AG08395 (cell line): ENCODE measurements around the gene CASR.

ENCODE experiments used
- DNase-seq: peaks from one replicate; pipeline ENCODE4 v3.0.0; 2012; ENCODE audit warnings: mixed read lengths, low spot score

The CASR gene

DNA sequence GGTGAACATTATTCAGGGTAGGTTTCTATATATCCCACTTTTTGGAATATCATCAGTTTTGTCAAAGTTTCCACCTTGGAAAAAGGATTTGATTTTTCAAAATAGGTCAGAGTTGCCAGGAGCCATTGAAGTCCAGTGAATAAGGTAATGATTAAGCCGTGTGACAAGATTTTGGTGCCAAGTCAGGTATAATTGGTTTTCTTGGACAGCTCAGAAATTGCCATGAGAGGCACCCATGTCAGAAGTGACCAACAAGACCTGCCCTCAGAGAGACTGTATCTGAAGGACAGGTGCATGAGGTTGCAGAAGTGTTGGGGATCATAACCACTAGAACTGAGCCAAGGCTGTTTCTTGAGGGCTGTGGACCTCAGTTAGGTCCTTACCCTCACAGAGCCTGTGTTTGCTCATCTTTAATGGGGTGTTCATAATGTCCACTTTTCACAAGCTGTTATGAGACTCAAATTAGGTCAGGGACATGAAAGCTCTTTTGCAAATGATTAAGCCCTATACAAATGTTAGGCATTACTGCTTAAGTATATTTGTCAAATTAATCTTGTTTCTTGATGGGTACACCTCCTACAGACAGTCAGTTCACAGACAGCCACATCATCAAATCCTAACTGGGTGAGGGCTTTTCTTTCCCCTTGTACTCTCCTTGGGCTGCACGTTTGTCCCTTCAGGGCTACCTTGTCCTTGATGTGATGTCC is 32.3 kb downstream of the CASR start:
- no peak for DNase-seq

- DNase-seq = no peak
Observed at GRCh38 chr3:122217901-122218300, 34.4 kb downstream of the CASR start.

DNA sequence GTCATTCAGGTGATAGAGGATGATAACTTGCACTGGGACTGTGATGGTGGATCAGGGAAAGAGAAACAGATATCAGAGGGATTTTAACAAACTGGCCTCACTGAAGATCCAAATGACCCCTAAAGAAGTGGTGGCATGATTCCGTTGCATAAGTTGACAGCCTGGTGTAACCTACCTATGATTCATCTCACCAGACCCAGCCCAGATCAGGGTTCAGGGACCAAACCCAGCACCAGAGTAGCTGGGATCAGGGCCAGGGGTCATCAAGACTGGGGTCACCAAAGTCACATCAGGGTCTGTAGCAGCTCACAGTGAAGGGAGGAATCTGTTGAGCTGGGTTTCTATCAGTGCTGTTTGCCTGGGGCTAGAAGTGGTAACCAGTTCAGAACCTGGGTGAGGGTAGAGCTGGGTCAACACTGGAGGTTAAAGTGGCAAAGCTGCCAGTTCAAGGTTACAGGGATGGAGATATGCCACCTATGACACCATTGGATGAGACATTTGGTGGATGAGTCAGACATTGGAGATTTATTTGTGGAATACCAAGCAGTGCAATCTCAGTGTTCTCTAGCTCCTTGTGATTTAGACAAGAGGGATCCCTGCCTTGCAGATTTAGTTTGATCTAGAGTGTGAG is 35.9 kb downstream of the CASR start:
- no peak for DNase-seq

- no peak for DNase-seq
Observed at GRCh38 chr3:122227036-122227781, 43.7 kb downstream of the CASR start.

GRCh38 chr3:122230174-122230573 is 46.7 kb downstream of the CASR start:
- no peak for DNase-seq

DNA sequence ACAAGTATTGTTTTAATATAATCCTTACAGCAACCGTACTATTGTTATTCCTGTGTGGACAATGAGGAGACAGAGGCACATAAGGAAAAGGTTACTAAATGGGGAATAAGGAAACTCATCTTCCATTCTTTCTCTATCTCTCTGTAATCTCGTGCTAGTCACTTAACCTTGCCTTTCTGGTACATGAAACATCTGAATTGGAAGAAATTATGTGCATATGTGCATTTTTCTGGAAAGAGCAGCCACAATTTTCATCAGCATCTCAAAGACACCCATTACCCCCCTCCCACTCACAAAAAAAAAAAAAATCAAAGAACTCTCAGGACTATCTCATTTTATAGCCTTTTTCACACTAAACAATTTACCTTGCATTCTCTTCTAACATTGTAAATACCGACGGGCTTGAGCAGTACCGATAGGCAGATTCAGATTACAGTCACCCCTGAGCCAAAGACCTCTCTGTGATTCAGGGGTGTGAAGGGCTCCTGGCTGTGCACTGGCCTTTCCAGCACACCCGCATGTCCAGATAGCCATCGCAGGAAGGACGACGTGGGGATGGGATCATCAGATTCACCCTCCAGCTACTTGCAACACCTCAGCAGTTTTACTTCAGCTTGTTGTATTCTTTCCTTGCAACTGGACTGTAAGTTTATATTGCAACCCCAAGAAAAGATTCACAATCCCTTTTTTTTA is 48.1 kb downstream of the CASR start:
- DNase-seq = no peak

DNA sequence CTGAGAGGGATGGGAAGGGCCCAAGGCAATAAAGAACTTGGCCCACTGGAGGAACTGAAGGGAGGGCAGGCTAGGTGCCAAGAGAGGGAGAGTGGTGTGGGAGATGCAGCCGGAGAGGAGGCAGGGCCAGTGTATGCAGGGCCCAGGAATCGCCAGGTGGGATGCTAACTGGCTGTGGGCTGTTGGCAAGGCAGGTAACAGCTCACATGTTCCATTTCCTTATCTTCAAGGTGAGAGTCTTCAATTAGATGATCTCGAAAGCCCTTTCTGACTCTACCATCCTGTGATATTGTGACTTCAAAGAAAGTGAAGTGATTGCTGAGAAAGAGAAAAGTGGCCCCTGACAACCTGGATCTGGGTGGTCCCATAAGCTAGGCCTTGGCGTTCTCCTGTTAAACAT is 49.0 kb downstream of the CASR start:
- DNase-seq = no peak

DNA sequence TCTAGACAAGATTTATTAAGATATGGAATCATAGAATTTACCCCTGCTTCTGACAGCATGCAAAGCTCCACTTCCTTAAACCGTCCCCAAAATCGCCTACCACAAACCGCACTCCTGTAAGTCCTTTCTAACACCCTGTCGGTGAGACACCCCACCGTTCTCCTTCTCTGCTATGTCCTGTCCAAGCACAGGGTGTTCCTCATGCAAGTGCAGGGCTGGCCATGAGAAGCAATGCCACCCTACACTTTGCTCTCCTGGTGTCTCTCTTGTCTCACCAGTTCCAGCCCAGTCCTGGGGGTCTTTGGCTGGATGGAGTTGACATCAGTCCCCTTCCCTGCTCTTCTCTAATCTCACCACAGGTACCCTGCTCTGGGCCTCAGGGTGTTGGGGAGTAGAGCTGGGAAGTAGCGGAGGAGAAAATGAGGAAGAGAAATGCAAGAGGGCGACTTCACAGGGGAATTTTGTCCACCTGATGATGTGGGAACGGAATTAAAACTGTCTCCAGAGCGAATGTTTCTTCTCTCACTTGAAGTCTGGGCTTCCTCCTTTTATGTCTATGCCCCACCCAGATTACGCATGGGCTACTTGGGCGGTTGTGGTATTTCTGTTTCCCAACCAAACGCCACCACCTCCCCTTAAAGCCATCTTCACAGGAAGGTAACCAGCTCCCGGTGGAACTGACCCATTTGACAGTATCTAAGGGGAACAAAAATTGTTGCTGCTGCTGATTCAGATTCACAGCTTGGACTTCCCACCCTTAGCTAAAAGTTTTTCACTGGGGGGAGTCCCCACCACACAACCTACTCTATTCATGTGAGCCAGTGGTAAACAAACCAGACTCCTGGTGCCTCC is 49.9 kb downstream of the CASR start:
- no peak for DNase-seq

- no peak for DNase-seq
Observed at GRCh38 chr3:122234117-122234516, 50.6 kb downstream of the CASR start.

DNA sequence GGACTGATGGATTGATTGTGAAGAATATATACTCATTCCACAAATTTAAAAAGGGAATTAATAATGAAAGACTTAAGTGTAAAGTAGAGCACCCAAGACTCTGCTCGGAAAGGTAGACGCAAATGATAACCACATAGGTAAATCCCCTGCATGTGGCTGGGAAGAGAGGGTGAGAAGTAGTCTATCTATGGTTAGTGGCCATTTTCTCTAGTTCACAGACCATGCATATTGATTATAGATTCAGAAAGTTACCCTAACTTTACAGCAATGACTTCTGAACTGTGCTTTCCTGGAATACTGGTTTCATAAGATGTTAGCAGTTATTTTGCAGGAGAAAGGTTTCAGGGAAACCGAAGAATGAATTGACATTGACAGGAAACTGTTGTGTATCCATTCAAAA is 51.7 kb downstream of the CASR start:
- no peak for DNase-seq

DNA sequence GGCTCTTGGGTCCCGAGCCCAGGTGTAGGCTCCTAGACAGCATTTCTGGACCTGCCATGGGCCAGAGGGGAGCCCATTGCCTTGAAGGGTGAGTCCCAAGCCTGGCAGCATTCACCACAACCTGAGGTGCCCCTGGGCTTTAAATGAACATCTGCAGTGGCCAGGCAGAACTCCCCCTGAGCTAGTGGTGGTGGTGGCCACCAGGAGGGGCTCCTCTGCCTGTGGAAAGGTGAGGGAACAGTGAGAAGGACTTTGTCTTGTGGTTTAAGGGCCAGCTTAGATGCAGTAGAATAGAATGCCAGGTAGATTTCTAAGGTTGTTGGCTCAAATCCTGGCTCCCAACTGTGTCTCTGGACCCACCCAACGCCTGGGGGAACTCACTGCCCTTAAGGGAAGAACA is 55.6 kb downstream of the CASR start:
- DNase-seq = no peak

DNA sequence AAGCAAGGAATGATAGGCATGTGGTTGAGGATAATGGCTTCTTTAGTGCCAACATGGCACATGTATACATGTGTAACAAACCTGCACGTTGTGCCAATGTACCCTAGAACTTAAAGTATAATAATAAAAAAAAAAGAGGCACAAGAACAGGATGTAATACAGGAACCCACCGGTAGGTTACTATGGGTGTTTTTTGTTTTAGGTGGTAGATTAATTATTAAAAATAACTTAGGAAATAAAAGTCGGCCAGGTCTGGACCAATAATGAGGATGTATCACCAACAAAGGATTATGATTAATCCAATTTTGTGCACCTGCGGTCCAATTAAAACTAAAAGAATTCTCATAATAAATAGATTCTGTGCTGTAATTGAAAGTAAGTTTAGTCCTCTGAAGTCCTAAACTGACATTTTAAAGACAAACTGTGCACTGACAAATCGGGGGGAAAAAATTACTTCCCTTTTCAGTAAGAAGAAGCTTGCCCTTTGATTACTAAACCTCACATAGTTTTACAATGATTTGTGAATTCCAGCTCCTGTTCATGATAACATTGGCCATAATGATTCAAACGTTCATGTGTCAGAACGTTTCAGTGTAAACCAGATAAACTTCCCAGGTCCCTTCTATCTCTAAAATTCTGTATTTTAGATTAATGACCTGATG is 62.2 kb downstream of the CASR start:
- DNase-seq = peak; percentile 13

DNA sequence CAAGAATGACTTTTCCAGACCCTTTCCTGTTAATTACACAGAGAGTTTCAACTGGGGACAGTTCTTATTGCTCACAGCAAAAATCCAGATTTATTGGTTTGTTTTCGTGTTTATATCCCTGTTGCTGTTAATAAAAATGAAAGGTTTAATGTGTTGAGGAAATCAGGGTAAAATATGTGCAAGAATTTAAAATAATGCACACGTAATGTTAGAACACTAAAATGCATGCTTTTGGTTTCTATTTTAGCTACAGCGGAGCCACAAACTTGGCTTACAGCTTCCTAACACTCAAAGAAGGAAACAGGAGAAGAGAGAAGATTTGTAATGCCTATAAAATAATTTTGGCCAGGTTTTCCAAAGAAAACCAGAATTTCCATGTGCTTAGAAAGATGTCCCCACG is 62.7 kb downstream of the CASR start:
- no peak for DNase-seq

GRCh38 chr3:122247087-122247824 is 63.8 kb downstream of the CASR start:
- DNase-seq = no peak

- DNase-seq = no peak
Observed at GRCh38 chr3:122247825-122248185, 64.3 kb downstream of the CASR start.

GRCh38 chr3:122251428-122251827 is 68.0 kb downstream of the CASR start:
- DNase-seq = no peak

- no peak for DNase-seq
Observed at GRCh38 chr3:122253581-122253980, 70.1 kb downstream of the CASR start.

DNA sequence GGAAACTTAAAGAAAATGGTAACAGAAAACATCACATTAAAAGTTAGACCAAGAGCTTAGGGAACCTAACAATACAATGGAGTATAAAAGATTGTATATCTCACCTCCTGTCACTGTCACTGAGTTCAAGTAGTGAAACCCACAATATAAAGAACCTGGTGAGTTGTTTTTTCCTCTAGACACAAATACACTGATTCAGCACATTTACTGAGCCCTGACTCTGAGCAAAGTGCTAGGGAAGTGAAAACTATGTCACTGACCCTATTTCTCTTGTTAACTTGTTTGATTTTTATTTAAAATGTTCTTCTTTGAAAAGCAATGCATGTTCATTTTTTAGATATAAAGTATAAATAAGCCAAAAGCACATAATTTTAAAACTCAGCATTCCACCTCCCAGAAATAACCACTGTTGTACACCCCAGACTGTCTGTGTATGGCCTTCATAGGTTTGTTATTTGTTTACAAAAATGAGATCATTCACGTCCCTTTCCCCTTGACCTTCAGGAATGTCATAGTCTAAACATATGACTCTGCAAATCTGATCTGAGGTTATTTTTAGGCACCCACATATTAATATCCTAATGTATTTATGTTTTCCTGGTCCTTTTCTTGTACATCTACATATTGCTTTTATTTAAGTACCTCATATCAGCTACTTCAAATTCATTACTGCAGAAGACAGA is 72.4 kb downstream of the CASR start:
- no peak for DNase-seq

GRCh38 chr3:122257644-122258364 is 74.3 kb downstream of the CASR start:
- no peak for DNase-seq
